Stimulated activated CD4-positive, alpha-beta T cell treated with anti-CD3 and anti-CD28 coated beads, Interleukin-1b, Interleukin-23, amount 100 ng/mL, for 24 hours (primary cell): ENCODE measurements around the gene DENND2D.

Source experiments
- DNase-seq, 4 experiments: peaks; one replicate each; pipeline ENCODE4 v3.0.0-alpha.2; 2020; ENCODE audit warnings: low read depth in 4 of 4, low spot score in 1 of 4

Gene DENND2D

DNA sequence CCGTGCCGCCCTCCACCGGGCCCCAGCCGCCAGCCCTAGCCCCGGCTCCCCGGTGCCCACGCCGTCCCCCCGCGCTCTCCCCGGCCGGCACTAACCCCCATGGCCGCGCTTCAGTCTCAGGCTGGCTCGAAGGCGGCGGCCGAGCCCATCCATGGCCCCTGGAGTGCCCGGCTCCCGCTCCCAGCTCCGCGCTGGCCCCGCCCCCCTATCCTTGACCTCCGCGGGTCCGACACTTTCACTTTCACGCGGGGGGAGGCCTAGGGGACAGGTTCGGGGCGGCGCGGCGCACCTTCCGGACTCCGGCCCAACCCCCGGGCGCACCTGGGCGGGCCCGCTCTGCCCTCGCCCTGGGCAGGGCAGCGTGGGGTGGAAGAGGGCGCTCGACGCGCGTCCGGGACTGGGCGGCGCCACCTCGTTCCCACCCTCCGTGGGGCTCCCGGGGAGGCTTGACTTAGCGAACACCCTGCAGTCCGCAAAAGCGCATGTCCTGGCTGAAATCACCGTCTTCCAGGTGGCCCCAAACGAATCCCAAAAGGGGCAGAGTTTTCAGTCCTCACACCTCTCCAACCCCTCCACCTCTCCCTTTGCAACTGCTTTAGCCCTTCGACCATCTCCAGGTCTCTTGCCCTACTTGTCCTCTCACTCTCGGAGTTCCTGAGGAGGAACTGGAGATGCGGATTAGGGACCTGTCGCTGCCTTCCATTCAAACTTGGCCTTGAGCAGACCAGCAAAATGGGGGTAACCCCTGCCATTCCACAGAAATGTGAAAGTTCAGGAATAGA, 3.9 kb upstream of the DENND2D start:
- peak in 1 of 4 experiments; percentile 45 for DNase-seq

DNA sequence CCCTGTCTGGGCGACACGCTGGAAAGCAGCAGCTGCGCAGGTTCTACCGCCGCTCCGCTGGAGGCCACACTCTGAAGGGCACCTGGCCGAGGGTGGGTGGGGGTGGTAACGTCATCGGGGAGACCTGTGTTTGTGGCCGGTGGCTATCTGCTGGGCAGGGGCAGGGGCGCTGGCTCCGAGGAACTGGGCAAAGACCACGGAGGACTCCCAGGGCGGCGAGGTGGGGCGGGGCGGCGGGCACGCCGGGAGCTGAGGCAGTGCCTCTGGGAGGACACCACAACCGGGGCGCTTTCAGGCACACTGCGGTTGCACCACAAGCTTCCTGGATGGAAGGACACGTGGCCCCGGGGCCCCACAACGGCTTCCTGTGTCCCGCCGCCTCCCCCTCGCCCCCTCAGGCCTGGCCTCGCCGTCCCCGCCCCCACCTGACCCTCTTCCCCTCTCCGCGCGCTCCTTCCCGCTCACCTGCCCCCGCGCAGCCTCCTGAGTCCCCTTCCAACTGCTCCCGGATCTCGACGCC, 3.3 kb upstream of the DENND2D start:
- DNase-seq, result peak in 3 of 4 experiments; percentile 51 to 85 (median 69)

DNA sequence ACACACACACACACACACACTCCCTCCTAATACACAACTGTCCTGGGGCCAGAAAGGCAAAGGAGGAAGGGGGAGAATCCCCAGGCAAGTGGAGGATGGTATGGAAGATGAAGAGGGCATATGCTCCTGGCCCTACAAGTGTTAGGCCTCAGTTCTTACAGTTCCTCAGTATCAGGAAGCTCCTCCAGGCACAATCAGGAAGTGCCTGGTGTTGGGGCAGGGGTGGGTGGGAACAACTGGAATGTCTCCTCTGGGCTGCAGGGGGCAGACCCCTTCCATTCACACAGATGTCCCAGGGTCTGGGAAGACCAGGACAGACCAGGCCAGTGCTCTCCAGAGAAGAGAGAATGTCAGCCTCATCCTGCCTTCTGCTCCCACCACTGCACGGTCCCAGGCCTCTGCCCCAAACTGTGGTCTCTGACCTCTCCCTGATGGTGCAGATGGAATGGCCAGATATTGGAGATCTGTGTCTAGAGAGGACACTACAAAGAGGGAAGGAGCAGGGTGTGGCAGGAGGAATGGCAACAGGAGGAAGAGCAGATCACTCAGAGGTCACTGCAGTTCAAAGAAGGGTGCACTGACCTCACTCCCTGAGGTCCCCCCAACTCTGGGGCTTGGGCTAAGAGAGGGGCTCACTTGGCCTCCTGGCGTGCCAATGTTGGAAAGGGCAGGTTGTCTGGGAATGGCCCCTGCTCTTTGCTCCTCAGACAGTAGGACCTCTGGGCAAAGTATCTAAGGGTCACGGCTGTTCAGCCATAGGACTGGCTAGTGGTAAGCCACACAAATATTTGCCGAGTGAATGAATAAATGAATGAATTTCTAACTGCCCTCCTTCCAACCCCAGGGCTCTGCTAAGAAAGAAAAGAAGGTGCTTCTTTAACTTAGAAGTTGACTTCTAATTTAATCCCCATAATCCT, 2.5 kb upstream of the DENND2D start:
- DNase-seq, result no peak

DNA sequence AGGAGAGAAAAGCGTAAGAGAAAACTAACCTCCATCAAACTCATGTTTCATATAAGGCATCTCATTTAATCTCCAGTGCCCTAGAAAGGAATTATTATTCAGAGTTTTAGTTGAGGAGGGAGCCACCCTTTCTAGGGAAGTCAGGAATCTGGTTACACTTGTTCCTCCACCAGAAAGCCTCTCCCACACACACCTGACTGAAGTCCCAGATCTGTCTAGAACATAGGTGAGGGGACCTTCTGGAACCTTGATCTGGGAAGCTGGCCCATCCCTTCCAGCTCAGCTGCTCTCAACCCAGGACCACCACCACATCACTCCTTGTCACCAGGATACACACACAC, 1.9 kb upstream of the DENND2D start:
- no peak for DNase-seq

DNA sequence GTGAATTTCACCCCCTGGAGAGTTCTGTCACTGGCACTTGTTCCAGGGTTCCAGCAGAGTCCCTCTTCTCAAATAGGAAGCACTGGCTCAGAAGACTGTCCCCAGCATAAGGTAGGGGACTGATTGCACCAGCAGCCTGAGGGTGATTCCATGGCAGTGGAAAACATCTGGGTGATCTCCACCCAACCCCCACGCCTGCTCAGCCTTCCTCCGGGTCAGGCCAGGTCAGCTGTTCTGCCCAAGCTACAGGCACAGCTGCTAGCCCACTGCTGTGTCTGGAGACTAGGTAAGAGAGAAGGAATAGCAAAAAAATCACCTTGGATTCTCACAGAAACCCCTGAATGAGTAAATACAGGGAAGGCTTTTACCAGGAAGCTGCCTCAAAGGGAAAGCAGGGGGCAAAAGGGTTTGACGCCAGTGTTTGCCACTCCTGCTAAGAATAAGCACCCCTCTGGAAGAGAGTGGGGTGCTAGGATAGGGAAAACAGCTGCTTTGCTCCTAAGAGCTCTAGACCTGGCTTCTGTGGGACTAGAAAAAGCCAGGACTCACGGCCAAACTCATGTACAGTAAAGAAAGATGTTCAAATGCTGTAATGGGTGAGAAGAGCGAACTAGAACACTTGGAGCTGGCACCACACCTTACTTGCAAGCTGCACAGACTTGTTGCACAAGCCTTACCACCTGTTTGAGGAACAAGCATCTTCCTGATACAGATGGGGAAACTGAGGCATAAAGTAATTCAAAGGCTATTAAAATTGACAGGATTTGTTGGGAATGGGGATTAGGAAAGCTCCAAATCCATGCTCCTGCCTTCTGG, 1.0 kb upstream of the DENND2D start:
- DNase-seq, result no peak

DNA sequence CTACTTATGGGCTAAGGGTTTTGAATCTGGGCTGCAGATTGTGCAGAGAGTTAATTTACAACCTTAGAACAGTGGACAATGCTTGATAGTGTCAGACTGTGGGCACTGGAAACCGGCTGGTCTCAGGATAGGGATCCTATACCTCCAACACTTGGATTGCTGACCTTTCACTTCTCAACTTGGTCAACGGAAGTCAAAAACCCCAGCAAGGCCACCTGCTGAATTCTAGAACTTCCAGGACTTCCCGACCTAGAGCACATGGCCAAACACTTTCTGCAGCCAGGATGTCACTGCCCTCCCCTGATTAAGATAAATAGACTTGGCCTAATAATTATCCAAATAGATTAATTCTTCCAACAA, 336 bp upstream of the DENND2D start:
- no peak for DNase-seq

DNA sequence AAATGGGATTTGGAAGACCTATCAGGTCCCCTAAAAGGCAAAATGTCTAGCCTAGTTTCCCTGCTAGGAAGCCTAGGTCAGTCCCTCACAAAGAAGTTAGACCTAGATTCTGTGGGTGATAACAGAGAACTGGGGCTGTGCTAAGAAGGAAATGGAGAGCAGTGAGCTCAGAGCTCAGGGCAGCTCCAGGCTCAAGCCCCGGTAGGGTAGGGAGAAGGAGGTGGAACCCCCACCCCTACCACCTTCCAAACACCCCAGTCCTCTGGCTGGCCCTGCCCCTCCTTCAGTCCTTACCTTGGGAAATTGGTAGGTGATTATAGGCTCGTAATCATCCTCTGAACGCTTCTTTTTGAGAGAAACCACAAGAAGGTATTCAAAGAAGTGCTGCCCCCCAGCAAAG, 1.1 kb downstream of the DENND2D start:
- DNase-seq, result no peak

DNA sequence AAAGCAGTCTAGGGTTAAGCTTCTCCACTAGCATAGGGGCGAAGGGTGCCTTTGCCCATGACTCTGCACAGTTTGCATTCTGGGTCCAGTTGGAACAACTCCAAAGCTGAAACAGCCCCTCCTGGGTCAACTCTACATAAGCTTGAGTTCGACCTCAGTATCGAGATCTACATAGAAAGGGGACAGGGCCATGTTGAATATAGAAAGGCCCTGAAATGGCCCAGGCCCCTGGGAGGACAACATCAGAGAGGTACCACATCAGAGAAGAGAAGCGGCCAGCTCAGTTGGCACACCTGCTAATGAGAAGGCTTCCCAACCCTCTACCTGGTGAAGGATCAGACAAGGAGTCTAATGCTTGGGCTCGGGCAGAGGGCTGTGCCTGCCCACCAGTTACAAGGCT, 1.6 kb downstream of the DENND2D start:
- no peak for DNase-seq

DNA sequence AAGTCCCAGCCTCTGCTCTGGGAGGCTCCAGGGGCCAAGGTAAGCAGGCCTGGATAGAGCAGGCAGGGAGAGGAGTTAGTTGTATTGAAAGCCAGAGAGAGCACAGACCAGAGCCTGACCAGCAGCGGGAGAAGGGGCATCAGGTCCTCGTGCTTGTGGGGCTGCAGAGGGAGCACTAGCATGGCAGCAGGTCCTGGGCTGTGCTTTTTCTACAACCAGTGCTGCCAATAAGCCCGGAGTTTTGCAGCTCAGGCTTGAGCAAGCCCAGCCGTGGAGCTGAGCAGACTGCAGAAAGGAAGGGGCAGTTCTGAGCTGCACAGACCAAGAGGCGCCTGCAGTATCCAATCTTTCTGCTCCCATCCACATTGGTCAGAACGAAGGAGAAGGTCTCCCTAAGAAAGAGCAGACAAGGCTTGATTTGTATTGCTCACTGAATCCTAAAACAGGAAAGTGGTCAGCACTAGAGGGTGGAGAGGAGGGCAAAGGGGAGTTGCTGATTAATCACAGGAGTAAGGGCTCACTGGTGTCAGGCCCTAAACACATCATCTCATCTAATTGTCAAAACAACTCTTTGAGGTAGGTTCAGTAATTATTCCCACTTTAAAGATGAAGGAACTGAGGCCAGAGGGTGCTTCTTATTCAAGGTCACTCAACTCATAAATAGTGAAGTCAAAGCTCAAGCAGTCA, 2.7 kb downstream of the DENND2D start:
- peak in 1 of 4 experiments; percentile 52 for DNase-seq

DNA sequence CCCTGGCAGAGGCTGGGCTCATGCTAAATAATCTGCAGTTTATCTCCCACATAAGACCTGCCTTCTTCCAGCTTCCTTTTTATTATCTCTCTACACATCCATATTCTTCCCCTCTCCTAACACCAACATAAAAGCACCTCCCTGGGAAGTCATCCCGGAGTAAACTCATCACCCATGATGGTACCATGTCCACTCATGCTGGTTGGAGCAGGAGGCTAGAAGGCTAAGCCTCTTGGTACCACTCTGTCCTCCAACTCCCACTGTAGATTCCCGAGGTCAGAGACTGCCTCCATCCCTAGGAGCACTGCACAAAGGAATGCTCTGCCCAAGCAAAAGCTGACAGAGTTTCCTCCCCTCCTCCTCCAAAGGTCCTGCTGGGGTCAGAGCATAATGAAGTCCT, 4.2 kb downstream of the DENND2D start:
- no peak for DNase-seq

DNA sequence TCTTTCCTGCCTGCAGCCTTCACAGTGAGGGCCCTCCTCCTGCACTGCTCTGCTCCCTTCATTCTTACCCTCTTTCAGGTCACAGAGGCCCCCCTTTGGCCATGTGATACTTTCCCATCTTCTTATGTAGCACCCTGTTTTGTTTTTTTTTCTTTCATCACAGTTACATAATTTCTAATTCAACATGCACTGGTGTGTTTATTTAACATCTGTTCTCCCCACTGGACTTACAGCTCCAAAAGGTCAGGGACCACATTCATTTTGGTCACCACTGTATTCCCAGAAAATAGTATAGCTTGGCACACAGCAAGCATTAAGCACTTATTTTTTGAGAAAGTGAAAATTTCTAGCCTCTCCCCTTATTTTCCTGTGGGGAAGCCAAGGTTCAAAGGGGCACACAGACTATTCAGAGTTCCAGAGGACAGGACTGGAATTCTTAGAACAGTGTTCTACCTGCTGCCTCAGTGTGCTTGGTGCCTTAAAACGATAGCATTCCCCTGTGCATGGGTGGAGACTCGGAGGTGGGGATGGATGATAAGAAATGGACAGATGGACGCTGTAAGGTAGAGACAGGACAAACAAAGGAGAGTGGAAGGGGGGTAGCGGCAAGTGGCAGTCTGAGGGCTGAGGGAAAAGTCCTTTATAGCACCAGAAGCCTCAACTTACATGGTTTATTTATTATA, 5.3 kb downstream of the DENND2D start:
- DNase-seq, result no peak

DNA sequence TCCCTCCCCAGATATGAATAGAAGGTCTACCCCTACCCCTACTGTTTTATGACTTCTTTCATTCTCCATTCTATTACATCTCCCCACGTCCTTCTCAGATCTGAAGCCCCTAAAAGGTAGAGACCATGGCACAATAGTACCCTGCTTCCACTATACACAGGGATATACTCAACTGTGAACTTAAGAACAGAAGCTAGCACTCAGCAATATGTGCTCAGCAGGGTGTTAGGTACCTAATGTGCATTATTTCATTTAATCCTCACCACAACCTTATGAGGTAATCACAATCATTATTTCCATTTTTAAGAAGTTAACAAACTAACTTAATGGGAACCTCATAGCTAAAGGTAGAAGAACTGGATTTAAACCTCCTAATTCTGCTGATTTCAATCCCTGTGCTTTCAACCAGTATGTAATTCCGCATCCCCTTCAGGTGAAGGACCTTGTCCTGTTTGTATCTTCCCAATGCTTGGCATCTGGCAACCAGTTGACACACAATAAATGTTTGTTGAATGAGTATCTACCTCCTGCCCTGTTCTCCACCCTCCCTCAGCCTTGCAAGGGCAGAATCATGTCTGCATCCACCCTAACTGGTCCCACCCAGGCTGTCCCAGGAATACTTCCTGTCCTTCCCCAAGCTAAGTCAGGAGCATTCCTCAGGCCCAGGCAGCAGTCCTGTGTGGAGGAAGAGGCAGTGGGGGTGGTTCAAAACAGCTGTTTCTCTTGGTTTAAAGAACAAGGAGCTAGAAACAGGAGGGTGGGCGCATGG, 6.5 kb downstream of the DENND2D start:
- no peak for DNase-seq

DNA sequence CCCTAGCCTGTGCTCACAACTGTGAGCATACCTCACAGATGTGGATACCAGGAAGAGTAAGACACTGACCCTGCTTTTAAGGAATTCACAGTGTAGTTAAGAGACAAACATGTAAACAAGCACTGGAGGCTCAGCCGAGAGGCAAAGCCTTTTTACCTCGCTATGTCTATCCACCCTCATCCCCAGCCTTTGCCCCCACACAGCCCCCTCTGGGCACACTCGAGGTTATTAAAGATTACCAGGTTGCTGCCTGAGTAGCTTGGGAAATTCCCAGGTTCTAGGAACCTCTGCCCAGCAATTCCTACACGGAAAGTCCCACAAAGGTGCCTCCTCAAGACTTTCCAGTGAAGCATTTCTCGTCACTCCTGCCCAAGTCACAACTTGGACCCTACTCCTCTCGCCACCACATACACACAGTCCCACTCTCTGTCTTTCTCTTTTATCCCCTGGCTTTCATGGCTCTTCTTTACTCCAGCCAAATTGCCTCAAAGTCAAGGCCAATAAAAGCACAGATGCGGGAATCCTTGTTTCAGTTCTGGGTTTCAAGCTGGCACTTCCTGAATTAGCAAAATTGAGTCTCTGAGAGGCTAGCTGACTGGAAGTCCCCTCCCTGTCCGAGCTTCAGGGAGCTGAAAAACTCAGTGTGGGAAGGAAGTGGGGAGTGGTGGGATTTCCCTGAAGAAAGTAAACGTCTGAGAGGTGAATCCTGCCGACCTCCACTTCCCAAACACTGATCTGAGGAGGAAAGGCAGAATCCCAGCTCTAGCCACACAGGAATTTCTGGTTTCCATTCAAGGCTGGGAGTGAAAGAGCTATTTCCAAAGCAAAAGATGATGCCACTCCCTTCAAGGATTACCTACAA, 7.6 kb downstream of the DENND2D start:
- DNase-seq, result no peak

DNA sequence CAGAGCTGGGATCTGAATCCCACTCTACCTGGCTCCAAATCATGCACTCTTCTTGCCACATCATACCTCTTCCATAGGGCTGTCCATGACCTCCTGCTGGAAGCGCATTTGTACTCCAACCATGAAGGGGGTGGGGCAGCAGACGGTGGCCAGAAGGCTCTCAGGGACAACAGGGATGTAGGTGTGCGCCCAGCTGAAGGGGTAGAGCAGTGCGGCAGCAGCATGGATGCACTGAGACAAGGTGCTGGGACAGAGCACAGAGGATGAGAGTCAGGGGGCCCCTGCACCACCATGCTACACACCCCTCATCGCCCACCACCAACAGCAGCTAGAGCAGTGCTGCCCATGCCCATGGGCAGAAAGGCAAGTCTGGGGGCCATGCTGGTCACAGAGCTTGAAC, 8.4 kb downstream of the DENND2D start:
- no peak for DNase-seq

DNA sequence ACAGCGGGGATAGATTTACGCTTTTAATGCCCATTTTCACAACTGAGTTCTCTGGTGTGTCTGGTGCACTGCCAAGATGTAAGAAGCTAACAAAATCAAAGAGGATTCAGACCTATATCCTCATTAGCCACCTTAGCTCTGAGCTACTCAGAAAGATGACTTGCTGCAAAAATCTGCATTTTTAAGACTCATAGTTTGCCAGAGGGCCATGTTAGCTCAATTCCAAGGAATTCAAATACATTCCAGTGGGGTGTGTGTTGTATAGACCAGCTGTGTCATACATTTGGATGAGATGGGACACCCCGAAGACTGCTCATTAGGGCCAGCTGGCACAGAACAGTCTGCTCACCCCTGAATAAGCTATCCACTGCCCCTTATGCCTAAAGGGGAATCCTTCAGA, 8.9 kb downstream of the DENND2D start:
- DNase-seq, result no peak

DNA sequence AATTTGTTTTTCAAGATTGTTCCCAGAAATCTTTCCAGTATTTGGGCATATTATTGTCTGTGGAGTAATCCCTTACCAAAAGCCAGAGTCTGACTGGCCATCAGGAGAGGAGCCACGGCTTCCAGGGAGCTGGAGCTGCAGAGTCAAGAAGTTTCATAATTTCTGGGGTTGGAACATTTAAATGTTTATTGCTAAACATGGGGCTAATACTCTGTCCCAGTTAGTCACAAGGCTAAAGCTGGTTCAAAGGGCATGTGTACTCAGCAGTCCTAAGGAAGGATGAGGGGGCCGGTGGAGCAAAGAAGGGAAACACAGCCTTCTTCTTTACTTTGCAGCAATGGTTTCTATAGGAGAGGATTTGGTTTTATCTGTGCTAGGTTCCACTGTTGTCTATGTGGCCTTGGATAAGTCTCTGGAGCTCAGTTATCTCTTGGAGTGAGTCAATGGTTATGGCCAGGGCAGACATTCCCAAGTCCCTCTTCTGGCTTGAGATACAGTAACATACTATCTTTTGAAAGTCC, 9.5 kb downstream of the DENND2D start:
- DNase-seq, result no peak

DNA sequence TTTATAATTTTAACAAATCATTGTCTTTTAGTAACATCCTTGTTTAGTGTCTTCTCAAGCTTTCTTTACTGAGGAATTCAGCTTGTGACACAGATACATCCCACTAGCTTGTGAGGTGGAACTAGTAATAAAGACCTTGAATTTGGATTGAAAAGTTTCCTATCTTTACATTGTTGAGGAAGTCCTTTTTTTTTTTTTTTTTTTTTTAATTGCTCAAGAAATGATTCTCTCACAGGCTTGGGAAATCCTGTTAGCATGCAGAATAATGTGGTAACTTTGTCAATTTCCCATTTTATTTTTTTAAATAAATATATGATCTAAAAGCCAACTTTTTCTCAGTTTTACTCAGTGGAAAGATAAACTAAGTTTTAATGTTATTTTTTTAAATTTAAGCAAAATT, 15.8 kb downstream of the DENND2D start:
- no peak for DNase-seq

DNA sequence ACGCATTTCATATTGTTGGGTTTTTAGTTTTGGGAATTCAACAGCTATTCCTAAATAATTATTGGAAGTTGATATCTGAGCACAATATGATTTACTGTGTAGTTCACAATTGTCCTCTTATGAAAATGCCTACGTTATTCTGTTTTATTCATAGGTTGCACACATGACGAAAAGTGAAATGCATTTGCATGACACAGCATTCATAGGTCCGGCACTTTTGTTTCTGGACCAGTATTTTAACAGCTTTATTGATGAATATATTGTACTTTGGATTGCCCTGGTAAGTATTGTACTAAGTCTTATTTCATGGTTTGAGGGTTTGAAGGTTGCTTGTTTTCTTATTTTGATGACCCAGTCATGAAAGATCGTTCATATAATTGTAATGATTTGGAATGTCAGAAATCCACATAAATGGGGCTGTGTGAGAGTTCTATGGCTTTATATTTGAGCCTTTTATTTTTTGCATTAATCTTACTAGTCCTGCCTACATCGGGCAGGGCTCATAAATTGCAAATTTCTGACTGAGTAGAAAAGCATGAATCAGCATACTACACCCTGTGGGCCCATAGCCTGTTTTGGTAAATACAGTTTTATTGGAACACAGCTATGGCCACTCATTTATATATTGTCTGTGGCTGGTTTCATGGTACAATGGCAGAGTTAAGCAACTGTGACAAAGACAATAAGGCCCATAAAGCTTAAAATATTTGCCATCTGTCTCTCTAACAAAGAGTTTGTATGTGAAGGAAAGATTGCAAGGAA, 17.0 kb downstream of the DENND2D start:
- DNase-seq, result no peak
